Vagina (tissue), 2 donors: ENCODE data around the gene TBC1D10B.
A peak's percentile ranks its signal among the peaks of the same experiment; 100 is the strongest.

Experiments
- POLR2AphosphoS5 ChIP-seq, 2 donors: sonication (generic); formaldehyde crosslinking; IDR thresholded peaks; one replicate each; pipeline ENCODE4 v1.9.0; 2017; ENCODE audit warnings: antibody characterized with exemption in 2 of 2, mild to moderate bottlenecking in 2 of 2, low read depth in 1 of 2; ENCODE audit not compliant: insufficient read depth in 1 of 2
- TF ChIP-seq, protein P1 (sequence below), 3 experiments: fragments of 450-650 bp in 2 of 3; fragments of 200-600 bp in 1 of 3; sonication (generic) in 1 of 3; IDR thresholded peaks; one replicate each; pipeline ENCODE4 v1.5.1; 2017 to 2019; ENCODE audit warnings: antibody characterized with exemption in 3 of 3, mild to moderate bottlenecking in 2 of 3, moderate library complexity in 2 of 3

DNA sequence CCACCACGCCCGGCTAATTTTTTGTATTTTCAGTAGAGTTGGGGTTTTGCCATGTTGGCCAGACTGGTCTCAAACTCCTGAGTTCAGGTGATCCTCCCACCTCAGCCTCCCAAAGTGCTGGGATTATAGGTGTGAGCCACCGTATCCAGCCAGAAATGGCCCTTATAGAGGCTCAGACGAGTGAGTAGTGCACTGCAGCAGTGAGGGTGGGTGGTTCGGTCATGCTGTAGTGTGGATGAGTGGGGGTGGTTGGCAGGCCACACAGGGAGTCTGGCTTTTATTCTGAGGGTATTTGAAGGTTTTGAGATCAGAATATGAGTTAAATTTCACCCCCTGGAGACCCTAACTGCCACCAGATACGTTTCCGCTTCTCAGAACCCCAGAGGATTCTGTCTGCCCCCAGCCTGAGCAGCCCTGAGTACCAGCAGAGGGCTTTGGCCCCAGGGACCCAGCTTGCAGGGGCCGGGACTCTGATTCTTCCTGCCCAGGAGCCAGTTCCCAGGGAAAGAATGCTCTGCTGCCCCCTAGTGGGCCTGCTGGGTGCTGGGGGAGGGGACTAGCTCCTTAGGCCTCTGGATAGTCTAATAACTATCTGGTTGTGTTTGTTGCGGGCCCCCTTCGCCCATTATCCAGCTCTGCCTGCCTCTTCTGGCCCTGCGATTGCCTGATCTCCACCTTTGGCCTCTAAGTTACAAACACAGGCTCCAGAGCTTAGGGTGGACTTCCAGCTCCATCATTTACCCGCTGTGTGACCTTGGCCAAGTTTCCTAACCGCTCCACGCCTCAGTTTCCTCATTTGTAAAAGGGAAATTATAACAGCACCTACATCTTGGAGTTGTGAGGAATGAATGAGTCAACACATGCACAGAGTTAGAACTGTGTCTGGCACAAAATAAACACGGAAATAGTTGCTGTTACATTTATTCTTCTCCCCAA, 39.1 kb upstream of the TBC1D10B start:
- TF ChIP-seq, protein P1, sequence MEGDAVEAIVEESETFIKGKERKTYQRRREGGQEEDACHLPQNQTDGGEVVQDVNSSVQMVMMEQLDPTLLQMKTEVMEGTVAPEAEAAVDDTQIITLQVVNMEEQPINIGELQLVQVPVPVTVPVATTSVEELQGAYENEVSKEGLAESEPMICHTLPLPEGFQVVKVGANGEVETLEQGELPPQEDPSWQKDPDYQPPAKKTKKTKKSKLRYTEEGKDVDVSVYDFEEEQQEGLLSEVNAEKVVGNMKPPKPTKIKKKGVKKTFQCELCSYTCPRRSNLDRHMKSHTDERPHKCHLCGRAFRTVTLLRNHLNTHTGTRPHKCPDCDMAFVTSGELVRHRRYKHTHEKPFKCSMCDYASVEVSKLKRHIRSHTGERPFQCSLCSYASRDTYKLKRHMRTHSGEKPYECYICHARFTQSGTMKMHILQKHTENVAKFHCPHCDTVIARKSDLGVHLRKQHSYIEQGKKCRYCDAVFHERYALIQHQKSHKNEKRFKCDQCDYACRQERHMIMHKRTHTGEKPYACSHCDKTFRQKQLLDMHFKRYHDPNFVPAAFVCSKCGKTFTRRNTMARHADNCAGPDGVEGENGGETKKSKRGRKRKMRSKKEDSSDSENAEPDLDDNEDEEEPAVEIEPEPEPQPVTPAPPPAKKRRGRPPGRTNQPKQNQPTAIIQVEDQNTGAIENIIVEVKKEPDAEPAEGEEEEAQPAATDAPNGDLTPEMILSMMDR (IDR thresholded peaks at IDR 0.05): peak; percentile 88 to 90 (median 89)
- peak; percentile 25 to 63 for TF ChIP-seq POLR2AphosphoS5 (IDR thresholded peaks at IDR 0.05; ENCODE audit: insufficient read depth in 1 of 2, low read depth in 1 of 2)
